Kasumi-1 (cell line): ENCODE measurements around the gene COX19.
"Not testable (repeated sequence)": the region's sequence is repeated elsewhere in the genome, so short reads cannot be mapped to it uniquely, and the experiment has no call there.

Experiments used
- DNase-seq, 2 experiments: peaks; one replicate each; lab custom pipeline; 2025; lab: John Stamatoyannopoulos, UW

The COX19 gene

GRCh38 chr7:945147-945555 lies 30.2 kb downstream of the COX19 start:
- no peak for DNase-seq

GRCh38 chr7:944744-945143 lies 30.6 kb downstream of the COX19 start:
- DNase-seq = no peak

- DNase-seq = not testable (repeated sequence)
These were observed 31.6 kb downstream of the COX19 start for GRCh38 chr7:943793-944192.

- DNase-seq = no peak
These were observed 34.5 kb downstream of the COX19 start for GRCh38 chr7:940599-941408.

GRCh38 chr7:939843-940242 lies 35.5 kb downstream of the COX19 start:
- no peak for DNase-seq

- no peak for DNase-seq
These were observed 36.7 kb downstream of the COX19 start for GRCh38 chr7:938546-939185.

GRCh38 chr7:937856-938484 lies 37.4 kb downstream of the COX19 start:
- no peak for DNase-seq

- DNase-seq = no peak
These were observed 38.8 kb downstream of the COX19 start for GRCh38 chr7:936386-937054.

GRCh38 chr7:935874-936385 lies 39.4 kb downstream of the COX19 start:
- no peak for DNase-seq

GRCh38 chr7:935164-935873 lies 40.0 kb downstream of the COX19 start:
- DNase-seq = no peak

GRCh38 chr7:934469-935163 lies 40.7 kb downstream of the COX19 start:
- DNase-seq = no peak

GRCh38 chr7:932651-932975 lies 42.7 kb downstream of the COX19 start:
- no peak for DNase-seq

- no peak for DNase-seq
These were observed 43.3 kb downstream of the COX19 start for GRCh38 chr7:931871-932650.

GRCh38 chr7:930975-931758 lies 44.2 kb downstream of the COX19 start:
- DNase-seq = no peak

GRCh38 chr7:929311-929711 lies 46.0 kb downstream of the COX19 start:
- DNase-seq = no peak

GRCh38 chr7:927031-927671 lies 48.2 kb downstream of the COX19 start:
- no peak for DNase-seq

- DNase-seq = no peak
These were observed 49.0 kb downstream of the COX19 start for GRCh38 chr7:926061-927030.

- DNase-seq = no peak
These were observed 49.7 kb downstream of the COX19 start for GRCh38 chr7:925601-926000.
